GM19328 (cell line): ENCODE data around the gene NEUROG2.

Experiments
- ATAC-seq: cut with Tn5 transposase; IDR thresholded peaks from one replicate; pipeline ENCODE4 v1.9.1; 2021; ENCODE audit warnings: mild to moderate bottlenecking, moderate library complexity; ENCODE audit not compliant: unreplicated experiment

Gene NEUROG2

GRCh38 chr4:112521123-112522023, 5.4 kb upstream of the NEUROG2 start:
- ATAC-seq, result no peak

GRCh38 chr4:112520598-112521122, 4.7 kb upstream of the NEUROG2 start:
- no peak for ATAC-seq

GRCh38 chr4:112519689-112520597, 4.0 kb upstream of the NEUROG2 start:
- ATAC-seq, result no peak

- no peak for ATAC-seq
Observed at GRCh38 chr4:112518675-112519074, 2.7 kb upstream of the NEUROG2 start.

GRCh38 chr4:112517911-112518310, 1.9 kb upstream of the NEUROG2 start:
- no peak for ATAC-seq

GRCh38 chr4:112517067-112517634, 1.2 kb upstream of the NEUROG2 start:
- ATAC-seq, result no peak

- ATAC-seq, result no peak
Observed at GRCh38 chr4:112516471-112517066, 589 bp upstream of the NEUROG2 start.

GRCh38 chr4:112515198-112516065, 548 bp downstream of the NEUROG2 start:
- peak; percentile 35 for ATAC-seq

GRCh38 chr4:112514647-112515197, 1.3 kb downstream of the NEUROG2 start:
- peak; percentile 20 for ATAC-seq

GRCh38 chr4:112513971-112514646, 1.9 kb downstream of the NEUROG2 start:
- peak; percentile 2 for ATAC-seq

GRCh38 chr4:112511803-112512118, 4.2 kb downstream of the NEUROG2 start:
- ATAC-seq, result no peak

GRCh38 chr4:112511093-112511802, 4.7 kb downstream of the NEUROG2 start:
- no peak for ATAC-seq

GRCh38 chr4:112510291-112511092, 5.5 kb downstream of the NEUROG2 start:
- no peak for ATAC-seq

GRCh38 chr4:112509243-112510141, 6.5 kb downstream of the NEUROG2 start:
- no peak for ATAC-seq

- ATAC-seq, result no peak
Observed at GRCh38 chr4:112508356-112508755, 7.6 kb downstream of the NEUROG2 start.

GRCh38 chr4:112504807-112505206, 11.2 kb downstream of the NEUROG2 start:
- ATAC-seq, result no peak

GRCh38 chr4:112502871-112503270, 13.1 kb downstream of the NEUROG2 start:
- no peak for ATAC-seq
